NCI-H1417 (cell line): Measurements from ENCODE around the gene DRICH1.
"Not testable (repeated sequence)": the region's sequence is repeated elsewhere in the genome, so short reads cannot be mapped to it uniquely, and the experiment has no call there.

Experiments used
- DNase-seq, 3 experiments: peaks; one replicate each; lab custom pipeline; 2025; lab: John Stamatoyannopoulos, UW

The DRICH1 gene

GRCh38 chr22:23649071-23649501 lies 17.0 kb upstream of the DRICH1 start:
- DNase-seq = no peak

GRCh38 chr22:23646526-23646925 lies 14.4 kb upstream of the DRICH1 start:
- not testable (repeated sequence) for DNase-seq

- not testable (repeated sequence) for DNase-seq
Measured at GRCh38 chr22:23640206-23640605, 8.1 kb upstream of the DRICH1 start.

GRCh38 chr22:23639661-23640060 lies 7.5 kb upstream of the DRICH1 start:
- no peak for DNase-seq

GRCh38 chr22:23638611-23639010 lies 6.5 kb upstream of the DRICH1 start:
- DNase-seq = no peak

GRCh38 chr22:23635291-23635690 lies 3.2 kb upstream of the DRICH1 start:
- DNase-seq = not testable (repeated sequence)

- not testable (repeated sequence) for DNase-seq
Measured at GRCh38 chr22:23628056-23628743, 3.9 kb downstream of the DRICH1 start.

GRCh38 chr22:23627401-23628055 lies 4.6 kb downstream of the DRICH1 start:
- DNase-seq = not testable (repeated sequence)

- DNase-seq = no peak
Measured at GRCh38 chr22:23626286-23626975, 5.7 kb downstream of the DRICH1 start.

- no peak for DNase-seq
Measured at GRCh38 chr22:23622634-23623033, 9.5 kb downstream of the DRICH1 start.

- not testable (repeated sequence) for DNase-seq
Measured at GRCh38 chr22:23621916-23622315, 10.2 kb downstream of the DRICH1 start.

- DNase-seq = no peak
Measured at GRCh38 chr22:23621082-23621780, 10.9 kb downstream of the DRICH1 start.

- DNase-seq = no peak
Measured at GRCh38 chr22:23613193-23613972, 18.7 kb downstream of the DRICH1 start.

- no peak for DNase-seq
Measured at GRCh38 chr22:23609983-23610781, 21.9 kb downstream of the DRICH1 start.

- no peak for DNase-seq
Measured at GRCh38 chr22:23608583-23608982, 23.5 kb downstream of the DRICH1 start.

GRCh38 chr22:23606204-23607131 lies 25.7 kb downstream of the DRICH1 start:
- no peak for DNase-seq

- no peak for DNase-seq
Measured at GRCh38 chr22:23604939-23605712, 27.0 kb downstream of the DRICH1 start.

- DNase-seq = no peak
Measured at GRCh38 chr22:23603266-23603665, 28.9 kb downstream of the DRICH1 start.
